HG03432 (cell line): ENCODE measurements around the gene MCM9.
"Not testable (repeated sequence)": the region's sequence is repeated elsewhere in the genome, so short reads cannot be mapped to it uniquely, and the experiment has no call there.

Experiments used
- ATAC-seq: cut with Tn5 transposase; IDR thresholded peaks from one replicate; pipeline ENCODE4 v1.9.1; 2021; ENCODE audit warnings: mild to moderate bottlenecking, moderate library complexity; ENCODE audit not compliant: unreplicated experiment

Gene MCM9

GRCh38 chr6:118775381-118775780 is 159.6 kb downstream of the MCM9 start:
- no peak for ATAC-seq

- ATAC-seq = no peak
These were observed 160.4 kb downstream of the MCM9 start for GRCh38 chr6:118774581-118774980.

GRCh38 chr6:118772886-118773285 is 162.1 kb downstream of the MCM9 start:
- ATAC-seq = no peak

GRCh38 chr6:118771253-118771652 is 163.7 kb downstream of the MCM9 start:
- ATAC-seq = no peak

GRCh38 chr6:118770835-118771234 is 164.1 kb downstream of the MCM9 start:
- no peak for ATAC-seq

- ATAC-seq = no peak
These were observed 164.7 kb downstream of the MCM9 start for GRCh38 chr6:118770112-118770788.

GRCh38 chr6:118768904-118769325 is 166.0 kb downstream of the MCM9 start:
- ATAC-seq = no peak

GRCh38 chr6:118768441-118768840 is 166.5 kb downstream of the MCM9 start:
- no peak for ATAC-seq

- ATAC-seq = not testable (repeated sequence)
These were observed 169.6 kb downstream of the MCM9 start for GRCh38 chr6:118765316-118765715.

- no peak for ATAC-seq
These were observed 170.2 kb downstream of the MCM9 start for GRCh38 chr6:118764766-118765165.
